Stimulated activated CD4-positive, alpha-beta T cell treated with anti-CD3 and anti-CD28 coated beads, Interleukin-15, amount 100 ng/mL, for 1 hour (primary cell): ENCODE measurements around the gene APOBEC3H.

Experiments
- DNase-seq, 2 donors: peaks; one replicate each; pipeline ENCODE4 v3.0.0-alpha.2; 2020; ENCODE audit warnings: low read depth in 1 of 2, low spot score in 1 of 2

APOBEC3H gene

GRCh38 chr22:39108487-39108886 is 11.4 kb downstream of the APOBEC3H start:
- no peak for DNase-seq

GRCh38 chr22:39109361-39109760 is 12.3 kb downstream of the APOBEC3H start:
- DNase-seq = no peak

GRCh38 chr22:39110631-39111561 is 13.9 kb downstream of the APOBEC3H start:
- DNase-seq = no peak

GRCh38 chr22:39114112-39114511 is 17.1 kb downstream of the APOBEC3H start:
- no peak for DNase-seq

GRCh38 chr22:39115570-39115969 is 18.5 kb downstream of the APOBEC3H start:
- DNase-seq = no peak

- DNase-seq = no peak
Measured at GRCh38 chr22:39115977-39116621, 19.1 kb downstream of the APOBEC3H start.

GRCh38 chr22:39117585-39118191 is 20.6 kb downstream of the APOBEC3H start:
- DNase-seq = peak; percentile 31 to 33

GRCh38 chr22:39120983-39121382 is 23.9 kb downstream of the APOBEC3H start:
- DNase-seq = no peak

- DNase-seq = no peak
Measured at GRCh38 chr22:39122772-39123470, 25.9 kb downstream of the APOBEC3H start.

GRCh38 chr22:39123751-39124581 is 26.9 kb downstream of the APOBEC3H start:
- no peak for DNase-seq

GRCh38 chr22:39125622-39126021 is 28.6 kb downstream of the APOBEC3H start:
- no peak for DNase-seq

- DNase-seq = no peak
Measured at GRCh38 chr22:39128508-39128907, 31.5 kb downstream of the APOBEC3H start.

- no peak for DNase-seq
Measured at GRCh38 chr22:39129081-39129480, 32.0 kb downstream of the APOBEC3H start.

- no peak for DNase-seq
Measured at GRCh38 chr22:39129746-39130145, 32.7 kb downstream of the APOBEC3H start.

GRCh38 chr22:39130152-39130704 is 33.2 kb downstream of the APOBEC3H start:
- no peak for DNase-seq

GRCh38 chr22:39130892-39131855 is 34.1 kb downstream of the APOBEC3H start:
- no peak for DNase-seq

- DNase-seq = no peak
Measured at GRCh38 chr22:39132281-39132680, 35.2 kb downstream of the APOBEC3H start.

- no peak for DNase-seq
Measured at GRCh38 chr22:39132871-39133524, 36.0 kb downstream of the APOBEC3H start.
